Daoy (cell line): ENCODE data around the gene BRF1. TPM values are rescaled to one million over a fixed set of nuclear protein-coding genes. Genes with fewer than 3 reads are reported as not detected.
A peak's percentile ranks its signal among the peaks of the same experiment; 100 is the strongest.

Experiments
- DNase-seq: peaks from one replicate; pipeline ENCODE4 v3.0.0-alpha.2; 2015; ENCODE audit warnings: low read depth
- total RNA-seq: library from RNA; depleted of rRNA; stranded (reverse); fragments of >200 nt; shearing (Covaris generic); gene quantifications from 2 replicates; pipeline ENCODE4 v1.2.3, GENCODE V29; 2014

The BRF1 gene
- total RNA-seq, 1 experiment from 2014 or later = 39.9 TPM

GRCh38 chr14:105195051-105195450, 105.8 kb downstream of the BRF1 start:
- DNase-seq = no peak

GRCh38 chr14:105193916-105194782, 106.7 kb downstream of the BRF1 start:
- peak; percentile 64 for DNase-seq

- DNase-seq = peak; percentile 85
Observed at GRCh38 chr14:105192866-105193731, 107.7 kb downstream of the BRF1 start.

GRCh38 chr14:105187935-105188524, 112.8 kb downstream of the BRF1 start:
- peak; percentile 53 for DNase-seq

GRCh38 chr14:105187116-105187515, 113.7 kb downstream of the BRF1 start:
- no peak for DNase-seq

- DNase-seq = no peak
Observed at GRCh38 chr14:105185973-105186372, 114.8 kb downstream of the BRF1 start.

GRCh38 chr14:105185001-105185400, 115.8 kb downstream of the BRF1 start:
- no peak for DNase-seq

GRCh38 chr14:105184461-105184860, 116.3 kb downstream of the BRF1 start:
- DNase-seq = no peak

- DNase-seq = no peak
Observed at GRCh38 chr14:105182296-105183020, 118.3 kb downstream of the BRF1 start.

GRCh38 chr14:105181549-105182295, 119.1 kb downstream of the BRF1 start:
- DNase-seq = no peak

GRCh38 chr14:105180592-105181548, 119.9 kb downstream of the BRF1 start, which contains the start of gene NUDT14:
Gene NUDT14, minus strand, starts transcription at chr14:105181312. Its CDS starts 103 bp downstream, at chr14:105181209.
- peak; percentile 86 for DNase-seq

- no peak for DNase-seq
Observed at GRCh38 chr14:105179191-105179590, 121.6 kb downstream of the BRF1 start.

GRCh38 chr14:105178868-105179140, 122.0 kb downstream of the BRF1 start:
- DNase-seq = no peak

- no peak for DNase-seq
Observed at GRCh38 chr14:105178069-105178867, 122.5 kb downstream of the BRF1 start.

- DNase-seq = no peak
Observed at GRCh38 chr14:105177082-105177481, 123.7 kb downstream of the BRF1 start.

- DNase-seq = no peak
Observed at GRCh38 chr14:105176513-105176912, 124.3 kb downstream of the BRF1 start.

- no peak for DNase-seq
Observed at GRCh38 chr14:105173901-105174894, 126.6 kb downstream of the BRF1 start.

GRCh38 chr14:105173145-105173544, 127.7 kb downstream of the BRF1 start:
- DNase-seq = no peak
